Stimulated activated naive B cell treated with anti-CD40 and anti-IgM and Interleukin-4, amounts not matched to agents 10 μg/mL and 1 μg/mL and 100 μg/mL, for 72 hours (primary cell): ENCODE results near the gene TMEM182.

Source experiments
- ATAC-seq, 2 donors: fragments of 150-1000 bp; cut with Tn5 transposase; replicated peaks; 2 replicates each; pipeline ENCODE4 v1.10.0; 2021; ENCODE audit warnings: moderate library complexity in 1 of 2
- DNase-seq: peaks from one replicate; pipeline ENCODE4 v3.0.0; 2021
- H3K27ac Mint-ChIP-seq: one replicate; pipeline ENCODE4 v1.8.0; 2022; ENCODE audit warnings: mild to moderate bottlenecking, mixed read lengths
- H3K27me3 Mint-ChIP-seq, 2 donors: one replicate each; pipeline ENCODE4 v1.8.0; 2022; ENCODE audit warnings: mixed read lengths in 2 of 2
- H3K36me3 Mint-ChIP-seq, 2 donors: one replicate each; pipeline ENCODE4 v1.8.0; 2022; ENCODE audit warnings: mixed read lengths in 2 of 2, mild to moderate bottlenecking in 1 of 2
- H3K4me1 Mint-ChIP-seq, 2 donors: one replicate each; pipeline ENCODE4 v1.8.0; 2022; ENCODE audit warnings: mixed read lengths in 2 of 2, mild to moderate bottlenecking in 1 of 2
- H3K4me3 Mint-ChIP-seq, 2 donors: one replicate each; pipeline ENCODE4 v1.8.0; 2022; ENCODE audit warnings: mild to moderate bottlenecking in 2 of 2, mixed read lengths in 2 of 2, moderate library complexity in 1 of 2
- H3K9me3 Mint-ChIP-seq, 2 donors: one replicate each; pipeline ENCODE4 v1.8.0; 2022; ENCODE audit warnings: mixed read lengths in 2 of 2, mild to moderate bottlenecking in 1 of 2

TMEM182 gene

DNA sequence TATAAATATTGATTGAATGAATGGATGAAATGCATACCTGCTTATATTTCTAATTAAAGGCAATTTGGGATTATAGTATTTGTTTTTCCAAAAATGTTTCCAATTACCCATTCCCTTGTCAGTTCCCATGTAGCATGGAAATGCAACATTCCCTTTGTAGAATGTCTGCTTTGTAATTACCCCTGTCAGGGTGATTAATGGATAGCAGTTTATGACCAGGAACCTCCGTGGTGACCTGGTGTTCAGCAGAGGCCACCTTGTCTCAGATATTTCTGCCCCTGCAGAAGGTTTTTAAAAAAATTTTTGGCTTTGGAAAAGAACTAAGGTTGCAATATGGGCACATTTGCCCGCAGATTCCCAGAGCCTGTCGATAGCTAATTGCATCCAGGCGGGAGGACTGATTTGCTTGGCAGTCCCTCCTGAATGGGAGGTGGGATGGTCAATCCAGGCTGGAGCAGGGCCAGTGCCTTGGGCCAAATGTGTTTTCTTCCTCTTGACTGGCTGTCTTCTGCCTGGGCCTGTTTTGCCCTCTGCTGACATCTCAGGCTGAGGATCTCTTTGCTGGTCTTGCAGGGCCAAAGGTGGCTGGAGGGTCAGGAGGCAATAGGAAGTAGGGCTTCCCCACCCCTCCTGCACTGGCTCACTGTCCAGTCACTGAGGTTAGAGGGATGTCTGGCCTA is 82.1 kb downstream of the TMEM182 start:
- no peak overlapping the region for H3K4me3 Mint-ChIP-seq
- H3K36me3 Mint-ChIP-seq, result no peaks in the 10 kb centered on the region
- no peaks in the 10 kb centered on the region for H3K9me3 Mint-ChIP-seq
- ATAC-seq (no peak), DNase-seq (no peak)
- H3K27me3 Mint-ChIP-seq, result peaks cover 10 to 14% of the 10 kb centered on the region in 2 donors
- H3K27ac Mint-ChIP-seq, result no peak overlapping the region
- H3K4me1 Mint-ChIP-seq, result no peaks in the 10 kb centered on the region

GRCh38 chr2:102844911-102845310 is 83.1 kb downstream of the TMEM182 start:
- DNase-seq (no peak), ATAC-seq (no peak)
- no peaks in the 10 kb centered on the region for H3K9me3 Mint-ChIP-seq
- H3K27me3 Mint-ChIP-seq, result peaks cover 11 to 16% of the 10 kb centered on the region in 2 donors
- no peaks in the 10 kb centered on the region for H3K36me3 Mint-ChIP-seq
- no peak overlapping the region for H3K4me3 Mint-ChIP-seq
- H3K4me1 Mint-ChIP-seq, result no peaks in the 10 kb centered on the region
- H3K27ac Mint-ChIP-seq, result no peak overlapping the region

- DNase-seq (no peak), ATAC-seq (no peak)
- H3K9me3 Mint-ChIP-seq, result peaks cover 3% of the 10 kb centered on the region in 2 donors
- no peak overlapping the region for H3K4me3 Mint-ChIP-seq
- no peaks in the 10 kb centered on the region for H3K4me1 Mint-ChIP-seq
- no peak overlapping the region for H3K27ac Mint-ChIP-seq
- peaks cover 11 to 16% of the 10 kb centered on the region in 2 donors for H3K27me3 Mint-ChIP-seq
- H3K36me3 Mint-ChIP-seq, result peaks cover 0 to 4% of the 10 kb centered on the region in 2 donors
Measured at GRCh38 chr2:102848366-102848839, 86.6 kb downstream of the TMEM182 start.

DNA sequence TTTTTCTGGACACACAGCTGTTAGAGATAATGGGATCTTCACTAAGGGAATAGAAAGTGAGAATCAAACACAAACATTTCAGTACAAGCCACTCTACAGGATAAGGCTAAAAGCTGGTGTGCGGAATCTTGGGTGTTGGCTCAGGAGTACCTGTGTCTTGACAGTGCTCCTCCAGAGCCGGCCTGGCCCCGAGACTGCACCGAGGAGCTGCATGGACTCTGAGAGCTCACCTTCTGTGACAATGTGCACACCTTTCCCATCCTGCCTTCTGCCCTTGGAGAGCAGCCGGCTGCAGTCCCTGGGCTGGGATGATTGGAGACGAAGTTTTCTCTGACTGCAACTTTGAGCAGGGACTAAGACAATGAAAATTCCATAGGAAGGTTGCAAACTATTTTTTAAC is 89.1 kb downstream of the TMEM182 start:
- no peak for ATAC-seq
- Mint-ChIP-seq H3K27me3 (peaks cover 11 to 16% of the 10 kb centered on the region in 2 donors), H3K36me3 (peaks cover 4 to 5% of the 10 kb centered on the region in 2 donors), H3K9me3 (peaks cover 12 to 17% of the 10 kb centered on the region in 2 donors), H3K4me1 (no peaks in the 10 kb centered on the region), H3K4me3 (no peak overlapping the region), H3K27ac (no peak overlapping the region)
- no peak for DNase-seq

GRCh38 chr2:102852867-102853266 is 91.0 kb downstream of the TMEM182 start:
- Mint-ChIP-seq H3K4me3 (no peak overlapping the region), H3K36me3 (peaks cover 4 to 5% of the 10 kb centered on the region in 2 donors), H3K27me3 (peaks cover 9 to 12% of the 10 kb centered on the region in 2 donors), H3K9me3 (peaks cover 13 to 17% of the 10 kb centered on the region in 2 donors), H3K4me1 (no peaks in the 10 kb centered on the region), H3K27ac (no peak overlapping the region)
- ATAC-seq (no peak), DNase-seq (no peak)
